Heart left ventricle (tissue), 16 donors: Measurements from ENCODE around the gene GABBR1. TPM values are rescaled to one million over a fixed set of nuclear protein-coding genes. Genes with fewer than 3 reads are reported as not detected.

Source experiments
- ATAC-seq, 4 donors: fragments of 200-7000 bp; cut with Tn5 transposase; one replicate each; pipeline ENCODE4 v1.9.1; 2020 to 2022; ENCODE audit warnings: moderate library complexity in 4 of 4, mild to moderate bottlenecking in 3 of 4, moderate number of reproducible peaks in 1 of 4
- DNase-seq, 5 donors: peaks; one replicate each; pipeline ENCODE4 v3.0.0-alpha.2; 2020
- H3K27ac ChIP-seq, 12 donors: fragments of 200-600 bp; sonication (generic) in 4 of 12; one replicate each; pipeline versions ENCODE4 v1.5.0 to v1.8.0; 2016 to 2022; ENCODE audit warnings: mild to moderate bottlenecking in 2 of 12
- H3K27me3 ChIP-seq, 9 donors: fragments of 200-600 bp; sonication (generic) in 2 of 9; one replicate each; pipeline versions ENCODE4 v1.5.1 to v1.8.0; 2016 to 2022; ENCODE audit warnings: mild to moderate bottlenecking in 3 of 9
- H3K36me3 ChIP-seq, 9 donors: fragments of 200-600 bp; sonication (generic) in 2 of 9; one replicate each; pipeline versions ENCODE4 v1.5.0 to v1.8.0; 2018 to 2022; ENCODE audit warnings: mild to moderate bottlenecking in 2 of 9
- H3K4me1 ChIP-seq, 12 donors: fragments of 200-600 bp; sonication (generic) in 4 of 12; one replicate each; pipeline versions ENCODE4 v1.5.0 to v1.8.0; 2016 to 2022; ENCODE audit warnings: mild to moderate bottlenecking in 3 of 12
- H3K4me3 ChIP-seq, 12 donors: fragments of 200-600 bp; sonication (generic) in 4 of 12; one replicate each; pipeline versions ENCODE4 v1.5.0 to v1.8.0; 2017 to 2022; ENCODE audit warnings: mild to moderate bottlenecking in 9 of 12, moderate library complexity in 4 of 12
- H3K9me3 ChIP-seq, 12 donors: fragments of 200-600 bp; sonication (generic) in 4 of 12; one replicate each; pipeline versions ENCODE4 v1.5.0 to v1.8.0; 2016 to 2022; ENCODE audit warnings: mild to moderate bottlenecking in 1 of 12
- POLR2A ChIP-seq, 2 donors: fragments of 450-650 bp; IDR thresholded peaks; one replicate each; pipeline ENCODE4 v1.6.1; 2017; ENCODE audit warnings: antibody characterized with exemption in 2 of 2, mild to moderate bottlenecking in 2 of 2, moderate library complexity in 2 of 2
- WGBS, 4 donors: extraction: QIAGEN DNeasy Blood & Tissue Kit in 2 of 4; methylation state at CpG; one replicate each; pipeline versions ENCODE4 v1.1.5 to v1.1.7; 2013 to 2018; 5-methylcytosine and 5-hydroxymethylcytosine counted together
- intact Hi-C, 10 donors: fragments of 100-400 bp; cut with DNase I; formaldehyde crosslinking; loops; one replicate each; pipeline versions ENCODE4 v1.11.1 to v1.14.2; 2022
- polyA plus RNA-seq, 2 donors: library from polyadenylated mRNA; stranded (reverse); fragments of 200-250 nt; gene quantifications; one replicate each; pipeline ENCODE4 v1.2.3, GENCODE V29; 2013
- total RNA-seq, 9 donors: library from RNA; depleted of rRNA in 2 of 9; stranded (reverse); fragments of >200 nt in 2 of 9; fragmentation: NEBNext Ultra II Directional in 3 of 9; extraction: Animal tissue kit (Norgen Biotek cat#: 25700) in 3 of 9; gene quantifications; one replicate each; pipeline versions ENCODE4 v1.1.0 to v1.2.4, GENCODE V29; 2016 to 2023
- TF ChIP-seq, protein P1 (sequence below), 12 donors: fragments of 200-600 bp; sonication (generic) in 4 of 12; IDR thresholded peaks; one replicate each; pipeline versions ENCODE4 v1.5.0 to v1.8.0; 2018 to 2022; ENCODE audit warnings: antibody characterized with exemption in 12 of 12, mild to moderate bottlenecking in 5 of 12
- donor health status: ischemic (EF 13 %, LVEDD 7.1; RV severe dilation, severe dysfunction).
- donor health status: healthy with polysubstance abuse.
- donor health status: DM: no; HTN: yes; CAD: no.
- donor health status: DM: no; HTN: no; CAD: no.
- donor health status: ischemic (EF 25% LVEDD 6.9; RV normal size, moderate dysfunction).
- donor health status: ischemic (EF 25% LVEDD 5.7; RV mildly dilated, moderate dysfunction).
- donor health status: healthy.
- donor health status: DM: yes; HTN: yes; CAD: no.
- donor health status: ischemic (EF 35%, LVEDD 5.7; RV mildly dilated, moderate dysfunction).
- donor health status: nonischemic (EF 11% LVEDD 7.7; RV severe dilation, severe dysfunction).
- donor health status: DM: yes; HTN: yes; CAD: no.
- donor health status: PGD.
- donor health status: ischemic (EF 29% LVEDD 5.4; RV normal size, mild dysfunction).
- donor health status: nonischemic (EF 23%, LVEDD 6.1; RV moderate dilation, normal function).

Gene GABBR1
- total and polyA plus RNA-seq, 11 donors: 11.6 to 30.8 (median 18.1) TPM

DNA sequence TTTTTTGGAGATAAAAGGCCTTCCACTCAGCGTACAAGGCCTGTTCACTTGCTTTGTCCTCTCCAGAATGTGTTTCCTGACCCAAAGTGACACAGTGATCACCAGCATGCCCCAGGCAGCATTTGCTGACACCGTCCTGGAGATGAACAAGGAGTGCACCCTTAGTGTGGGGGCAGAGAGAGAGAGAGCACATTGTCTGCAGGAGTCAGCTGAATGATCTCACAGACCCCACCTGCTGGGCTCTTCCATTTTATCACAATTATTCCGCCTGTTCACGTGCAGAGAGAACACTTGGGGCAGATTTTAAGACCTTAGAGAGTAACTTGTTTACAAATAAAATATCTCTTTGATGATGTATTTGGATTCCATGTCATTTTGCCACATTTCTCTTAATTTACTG is 122.8 kb downstream of the GABBR1 start:
- WGBS, 4 donors: 33 to 41% (median 40%) methylated on average over 4 of the region's 4 CpGs
- DNase-seq: no peak

More for the DNA sequence above, 122.8 kb downstream of the GABBR1 start:
- peaks cover 0 to 3% (median 0%) of the 10 kb centered on the region in 12 donors for H3K9me3 ChIP-seq
- no peak overlapping the region for H3K4me3 ChIP-seq
- TF ChIP-seq, protein P1, sequence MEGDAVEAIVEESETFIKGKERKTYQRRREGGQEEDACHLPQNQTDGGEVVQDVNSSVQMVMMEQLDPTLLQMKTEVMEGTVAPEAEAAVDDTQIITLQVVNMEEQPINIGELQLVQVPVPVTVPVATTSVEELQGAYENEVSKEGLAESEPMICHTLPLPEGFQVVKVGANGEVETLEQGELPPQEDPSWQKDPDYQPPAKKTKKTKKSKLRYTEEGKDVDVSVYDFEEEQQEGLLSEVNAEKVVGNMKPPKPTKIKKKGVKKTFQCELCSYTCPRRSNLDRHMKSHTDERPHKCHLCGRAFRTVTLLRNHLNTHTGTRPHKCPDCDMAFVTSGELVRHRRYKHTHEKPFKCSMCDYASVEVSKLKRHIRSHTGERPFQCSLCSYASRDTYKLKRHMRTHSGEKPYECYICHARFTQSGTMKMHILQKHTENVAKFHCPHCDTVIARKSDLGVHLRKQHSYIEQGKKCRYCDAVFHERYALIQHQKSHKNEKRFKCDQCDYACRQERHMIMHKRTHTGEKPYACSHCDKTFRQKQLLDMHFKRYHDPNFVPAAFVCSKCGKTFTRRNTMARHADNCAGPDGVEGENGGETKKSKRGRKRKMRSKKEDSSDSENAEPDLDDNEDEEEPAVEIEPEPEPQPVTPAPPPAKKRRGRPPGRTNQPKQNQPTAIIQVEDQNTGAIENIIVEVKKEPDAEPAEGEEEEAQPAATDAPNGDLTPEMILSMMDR (IDR thresholded peaks at IDR 0.05): no peak
- TF ChIP-seq POLR2A (IDR thresholded peaks at IDR 0.05): no peak
- H3K27ac ChIP-seq: no peak overlapping the region
- intact Hi-C loops: no loop called here
- H3K36me3 ChIP-seq: no peaks in the 10 kb centered on the region
- ATAC-seq: no peak
- H3K4me1 ChIP-seq: no peaks in the 10 kb centered on the region
- H3K27me3 ChIP-seq: peaks cover 0 to 8% (median 0%) of the 10 kb centered on the region in 9 donors

Other genes with a start within 250 kb of the GABBR1 start
- gene OR12D2, start 237.6 kb downstream of the GABBR1 start, total RNA-seq: not detected
- gene OR12D2, start 237.6 kb downstream of the GABBR1 start, polyA plus RNA-seq: not detected
- not detected for gene OR12D1, start 218.3 kb downstream of the GABBR1 start, total RNA-seq
- gene OR12D1, start 218.3 kb downstream of the GABBR1 start, polyA plus RNA-seq: not detected
- not detected for gene OR10C1, start 193.9 kb downstream of the GABBR1 start, total RNA-seq
- gene OR10C1, start 193.9 kb downstream of the GABBR1 start, polyA plus RNA-seq: not detected
- gene OR11A1, start 176.1 kb downstream of the GABBR1 start, total RNA-seq: not detected
- gene OR11A1, start 176.1 kb downstream of the GABBR1 start, polyA plus RNA-seq: not detected
- not detected for gene OR2H1, start 176.0 kb downstream of the GABBR1 start, total RNA-seq
- not detected for gene OR2H1, start 176.0 kb downstream of the GABBR1 start, polyA plus RNA-seq
- not detected for gene MAS1L, start 145.2 kb downstream of the GABBR1 start, total RNA-seq
- not detected for gene MAS1L, start 145.2 kb downstream of the GABBR1 start, polyA plus RNA-seq
- 10 to 100 TPM in 2 of 9 donors, under 1 TPM in 1, not detected in 6; 0.26 to 61.7 (median 11.6) TPM for gene UBD, start 73.5 kb downstream of the GABBR1 start, total RNA-seq
- gene UBD, start 73.5 kb downstream of the GABBR1 start, polyA plus RNA-seq: under 1 TPM in 1 of 2 donors, not detected in 1; 0.21 TPM
- not detected for gene OR2H2, start 48.1 kb downstream of the GABBR1 start, total RNA-seq
- not detected for gene OR2H2, start 48.1 kb downstream of the GABBR1 start, polyA plus RNA-seq
- gene MOG, start 23.9 kb upstream of the GABBR1 start, total RNA-seq: 1 to 10 TPM in 8 of 9 donors, under 1 TPM in 1; 0.50 to 7.4 (median 2.7) TPM
- 1 to 10 TPM in 1 of 2 donors, under 1 TPM in 1; 0.19 to 2.9 TPM for gene MOG, start 23.9 kb upstream of the GABBR1 start, polyA plus RNA-seq
- 10 to 100 TPM in 1 of 9 donors, 1 to 10 TPM in 1, under 1 TPM in 1, not detected in 6; 0.75 to 18.1 (median 4.8) TPM for gene ZFP57, start 48.0 kb upstream of the GABBR1 start, total RNA-seq
- under 1 TPM in 1 of 2 donors, not detected in 1; 0.06 TPM for gene ZFP57, start 48.0 kb upstream of the GABBR1 start, polyA plus RNA-seq
- gene HLA-F, start 90.3 kb upstream of the GABBR1 start, total RNA-seq: 100 to 1,000 TPM in 1 of 9 donors, 10 to 100 TPM in 8; 23.1 to 228 (median 34.7) TPM
- gene HLA-F, start 90.3 kb upstream of the GABBR1 start, polyA plus RNA-seq: 10 to 100 TPM; 44.2 to 44.6 TPM
- under 1 TPM in 3 of 9 donors, not detected in 6; 0.23 to 0.77 (median 0.64) TPM for gene HLA-G, start 194.6 kb upstream of the GABBR1 start, total RNA-seq
- gene HLA-G, start 194.6 kb upstream of the GABBR1 start, polyA plus RNA-seq: under 1 TPM in 1 of 2 donors, not detected in 1; 0.24 TPM